Neural cell (in vitro differentiated cells): ENCODE measurements around the gene FCER1A. TPM values are rescaled to one million over a fixed set of nuclear protein-coding genes. Genes with fewer than 3 reads are reported as not detected.

Experiments used
- H2AFZ ChIP-seq: fragments of 200-600, 300-800 bp; sonication (generic), shearing (Covaris generic); 2 replicates; pipeline ENCODE4 v1.6.0; 2014; ENCODE audit warnings: low read depth, mild to moderate bottlenecking, antibody characterized with exemption, low read length, moderate library complexity
- H3F3A ChIP-seq: fragments of 200-600 bp; shearing (Covaris generic); 2 replicates; pipeline ENCODE4 v1.6.1; 2016; ENCODE audit warnings: mild to moderate bottlenecking, moderate library complexity, mixed read lengths, antibody characterized with exemption, low read length; ENCODE audit not compliant: insufficient read depth, poor library complexity, severe bottlenecking
- H3K27ac ChIP-seq: fragments of 200-600, 300-800 bp; sonication (generic), shearing (Covaris generic); 2 replicates; pipeline ENCODE4 v1.5.1; 2014; ENCODE audit warnings: mild to moderate bottlenecking, low read length, moderate library complexity
- H3K27me3 ChIP-seq: fragments of 300-800, 200-600 bp; sonication (generic), shearing (Covaris generic); 2 replicates; pipeline ENCODE4 v1.6.0; 2014; ENCODE audit warnings: mild to moderate bottlenecking, low read depth, low read length, moderate library complexity; ENCODE audit not compliant: insufficient read depth
- H3K36me3 ChIP-seq: fragments of 300-800, 200-600 bp; sonication (generic), shearing (Covaris generic); 2 replicates; pipeline ENCODE4 v1.5.1; 2014; ENCODE audit warnings: mild to moderate bottlenecking, antibody characterized with exemption, low read length, moderate library complexity; ENCODE audit not compliant: insufficient read depth
- H3K4me2 ChIP-seq: fragments of 300-800, 200-600 bp; sonication (generic), shearing (Covaris generic); 2 replicates; pipeline ENCODE4 v1.6.0; 2014; ENCODE audit warnings: mild to moderate bottlenecking, low read length
- H3K4me3 ChIP-seq: fragments of 300-800, 200-600 bp; sonication (generic), shearing (Covaris generic); 2 replicates; pipeline ENCODE4 v1.5.1; 2014; ENCODE audit warnings: mild to moderate bottlenecking, low read length, moderate library complexity
- H3K79me2 ChIP-seq: fragments of 200-600 bp; shearing (Covaris generic); replicated peaks from 2 replicates; pipeline ENCODE4 v1.6.0; 2014; ENCODE audit warnings: mild to moderate bottlenecking, low read length, moderate library complexity; ENCODE audit not compliant: insufficient read depth
- H3K9ac ChIP-seq: fragments of 300-800, 200-600 bp; sonication (generic), shearing (Covaris generic); 2 replicates; pipeline ENCODE4 v1.6.1; 2016; ENCODE audit warnings: mild to moderate bottlenecking, low read length, mixed read lengths
- H3K9me2 ChIP-seq: fragments of 200-600 bp; shearing (Covaris generic); 2 replicates; pipeline ENCODE4 v1.6.1; 2016; ENCODE audit warnings: mild to moderate bottlenecking, low read length, mixed read lengths; ENCODE audit not compliant: insufficient read depth
- H3K9me3 ChIP-seq: fragments of 200-600, 300-800 bp; sonication (generic), shearing (Covaris generic); 2 replicates; pipeline ENCODE4 v1.6.1; 2016; ENCODE audit warnings: mild to moderate bottlenecking, mixed run types, low read length, moderate library complexity, mixed read lengths
- H4K20me1 ChIP-seq: fragments of 200-600 bp; shearing (Covaris generic); 2 replicates; pipeline ENCODE4 v1.6.1; 2016; ENCODE audit warnings: mild to moderate bottlenecking, mixed run types; ENCODE audit not compliant: insufficient read depth
- CTCF ChIP-seq: fragments of 450-650 bp; IDR thresholded peaks from 2 replicates; pipeline ENCODE4 v1.5.1; 2014; ENCODE audit warnings: antibody characterized with exemption, mild to moderate bottlenecking, moderate library complexity; ENCODE audit not compliant: poor library complexity, severe bottlenecking
- EP300 ChIP-seq: fragments of 450-650 bp; conservative IDR thresholded peaks from 2 replicates; pipeline ENCODE4 v1.6.1; 2014; ENCODE audit warnings: antibody characterized with exemption, mild to moderate bottlenecking, moderate library complexity; ENCODE audit not compliant: poor library complexity, severe bottlenecking
- EZH2 ChIP-seq: fragments of 200-600, 300-800 bp; shearing (Covaris generic), sonication (generic); IDR thresholded peaks from 2 replicates; pipeline ENCODE4 v1.6.1; 2014; ENCODE audit warnings: antibody characterized with exemption, low read length, borderline replicate concordance, mild to moderate bottlenecking; ENCODE audit not compliant: insufficient read depth, poor library complexity, severe bottlenecking
- MXI1 ChIP-seq: fragments of 450-650 bp; conservative IDR thresholded peaks from 2 replicates; pipeline ENCODE4 v1.6.1; 2014; ENCODE audit warnings: antibody characterized with exemption, mild to moderate bottlenecking; ENCODE audit not compliant: poor library complexity, severe bottlenecking
- POLR2AphosphoS5 ChIP-seq: IDR thresholded peaks from 2 replicates; pipeline ENCODE4 v1.6.1; 2012
- RAD21 ChIP-seq: fragments of 450-650 bp; conservative IDR thresholded peaks from 2 replicates; pipeline ENCODE4 v1.6.1; 2014; ENCODE audit warnings: antibody characterized with exemption, mild to moderate bottlenecking, moderate library complexity
- REST ChIP-seq: IDR thresholded peaks from 2 replicates; pipeline ENCODE4 v1.6.1; 2012; ENCODE audit warnings: borderline replicate concordance
- SMC3 ChIP-seq: fragments of 450-650 bp; conservative IDR thresholded peaks from 2 replicates; pipeline ENCODE4 v1.6.1; 2014; ENCODE audit warnings: antibody characterized with exemption, mild to moderate bottlenecking, moderate library complexity; ENCODE audit not compliant: poor library complexity
- TAF1 ChIP-seq: IDR thresholded peaks from 2 replicates; pipeline ENCODE4 v1.6.1; 2012; ENCODE audit warnings: low read depth
- polyA minus RNA-seq: library from RNA; depleted of rRNA, polyadenylated mRNA; stranded (reverse); fragments of >200 nt; gene quantifications from 2 replicates; pipeline ENCODE4 v1.2.3, GENCODE V29; 2014
- polyA plus RNA-seq: library from polyadenylated mRNA; depleted of rRNA; stranded (reverse); fragments of >200 nt; gene quantifications from 2 replicates; pipeline ENCODE4 v1.2.3, GENCODE V29; 2014

FCER1A gene
- polyA plus RNA-seq (not detected in 2 replicates), polyA minus RNA-seq (not detected in 2 replicates)

GRCh38 chr1:159302095-159302494, at the start of gene FCER1A:
Gene FCER1A, plus strand, starts transcription at chr1:159302336. Its CDS starts 29 bp downstream, at chr1:159302365.
- no peak within 1 kb of the TSS for H2AFZ ChIP-seq
- no peaks in the 10 kb centered on the region for H4K20me1 ChIP-seq
- H3F3A ChIP-seq = no peaks in the 10 kb centered on the region
- H3K27me3 ChIP-seq = no peaks in the 10 kb centered on the region
- H3K4me2 ChIP-seq = no peak within 1 kb of the TSS
- H3K9ac ChIP-seq = no peak within 1 kb of the TSS
- no peaks in the 10 kb centered on the region for H3K79me2 ChIP-seq
- TF ChIP-seq RAD21 = no peak
- TF ChIP-seq POLR2AphosphoS5 = no peak
- no peak for TF ChIP-seq EP300
- no peaks in the 10 kb centered on the region for H3K9me2 ChIP-seq
- no peaks in the 10 kb centered on the region for H3K9me3 ChIP-seq
- no peak within 1 kb of the TSS for H3K27ac ChIP-seq
- H3K36me3 ChIP-seq = no peaks in the 10 kb centered on the region
- H3K4me3 ChIP-seq = no peak within 1 kb of the TSS

- TF ChIP-seq TAF1 (no peak), POLR2AphosphoS5 (no peak), MXI1 (no peak), CTCF (no peak), REST (no peak), RAD21 (no peak), EZH2 (no peak), SMC3 (no peak), EP300 (no peak)
- Histone ChIP-seq H3K9me2 (no peaks in the 10 kb centered on the region), H3K36me3 (no peaks in the 10 kb centered on the region), H3K4me2 (no peak overlapping the region), H3K27ac (no peak overlapping the region), H3F3A (no peaks in the 10 kb centered on the region), H3K4me3 (no peak overlapping the region), H2AFZ (no peak overlapping the region), H3K79me2 (no peaks in the 10 kb centered on the region), H3K9me3 (no peaks in the 10 kb centered on the region), H4K20me1 (no peaks in the 10 kb centered on the region), H3K9ac (no peak overlapping the region), H3K27me3 (no peaks in the 10 kb centered on the region)
Observed at GRCh38 chr1:159261311-159261710, 40.8 kb upstream of the FCER1A start.
